Thyroid gland (tissue), 4 donors: ENCODE results near the gene TPCN2.

ENCODE experiments used
- CTCF ChIP-seq, 6 experiments: fragments of 200-600 bp in 3 of 6; fragments of 450-650 bp in 3 of 6; sonication (generic) in 3 of 6; IDR thresholded peaks; one replicate each; pipeline ENCODE4 v1.5.1; 2016 to 2019; ENCODE audit warnings: antibody characterized with exemption in 6 of 6, mild to moderate bottlenecking in 2 of 6, inconsistent platforms in 1 of 6, moderate library complexity in 1 of 6
- POLR2A ChIP-seq, 2 donors: fragments of 450-650 bp; IDR thresholded peaks; one replicate each; pipeline ENCODE4 v1.6.1; 2017; ENCODE audit warnings: antibody characterized with exemption in 2 of 2, mild to moderate bottlenecking in 2 of 2, moderate library complexity in 1 of 2

DNA sequence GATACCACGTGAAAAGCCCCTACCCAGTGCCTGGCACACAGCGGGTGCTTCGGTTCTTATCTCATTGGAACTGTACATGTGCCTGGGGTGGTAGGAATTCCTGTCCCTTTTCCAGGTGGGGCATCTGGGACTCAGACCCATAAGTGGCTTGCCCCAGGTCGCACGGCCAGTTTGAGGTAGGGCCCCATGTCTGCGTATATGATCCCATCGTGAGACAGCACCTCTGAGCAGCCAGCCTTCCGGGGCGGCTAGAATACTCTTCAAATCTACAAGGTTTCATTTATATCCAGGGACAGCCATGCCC lies 73.5 kb downstream of the TPCN2 start:
- no peak for TF ChIP-seq POLR2A (IDR thresholded peaks at IDR 0.05)
- TF ChIP-seq CTCF (IDR thresholded peaks at IDR 0.05) = no peak
